ENCODE measurements around the gene MIER2.

GRCh38 chr19:378706-379105 lies 34.1 kb upstream of the MIER2 start:
- TF ChIP-seq, protein P1, sequence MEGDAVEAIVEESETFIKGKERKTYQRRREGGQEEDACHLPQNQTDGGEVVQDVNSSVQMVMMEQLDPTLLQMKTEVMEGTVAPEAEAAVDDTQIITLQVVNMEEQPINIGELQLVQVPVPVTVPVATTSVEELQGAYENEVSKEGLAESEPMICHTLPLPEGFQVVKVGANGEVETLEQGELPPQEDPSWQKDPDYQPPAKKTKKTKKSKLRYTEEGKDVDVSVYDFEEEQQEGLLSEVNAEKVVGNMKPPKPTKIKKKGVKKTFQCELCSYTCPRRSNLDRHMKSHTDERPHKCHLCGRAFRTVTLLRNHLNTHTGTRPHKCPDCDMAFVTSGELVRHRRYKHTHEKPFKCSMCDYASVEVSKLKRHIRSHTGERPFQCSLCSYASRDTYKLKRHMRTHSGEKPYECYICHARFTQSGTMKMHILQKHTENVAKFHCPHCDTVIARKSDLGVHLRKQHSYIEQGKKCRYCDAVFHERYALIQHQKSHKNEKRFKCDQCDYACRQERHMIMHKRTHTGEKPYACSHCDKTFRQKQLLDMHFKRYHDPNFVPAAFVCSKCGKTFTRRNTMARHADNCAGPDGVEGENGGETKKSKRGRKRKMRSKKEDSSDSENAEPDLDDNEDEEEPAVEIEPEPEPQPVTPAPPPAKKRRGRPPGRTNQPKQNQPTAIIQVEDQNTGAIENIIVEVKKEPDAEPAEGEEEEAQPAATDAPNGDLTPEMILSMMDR (IDR thresholded peaks at IDR 0.05; ENCODE audit: low read depth, low read length, poor library complexity, severe bottlenecking) = no peak
- TF ChIP-seq EZH2phosphoT487 (IDR thresholded peaks at IDR 0.05; ENCODE audit: borderline replicate concordance, low read length) = no peak
